ENCODE results near the gene MTCL1.

MTCL1 gene

DNA sequence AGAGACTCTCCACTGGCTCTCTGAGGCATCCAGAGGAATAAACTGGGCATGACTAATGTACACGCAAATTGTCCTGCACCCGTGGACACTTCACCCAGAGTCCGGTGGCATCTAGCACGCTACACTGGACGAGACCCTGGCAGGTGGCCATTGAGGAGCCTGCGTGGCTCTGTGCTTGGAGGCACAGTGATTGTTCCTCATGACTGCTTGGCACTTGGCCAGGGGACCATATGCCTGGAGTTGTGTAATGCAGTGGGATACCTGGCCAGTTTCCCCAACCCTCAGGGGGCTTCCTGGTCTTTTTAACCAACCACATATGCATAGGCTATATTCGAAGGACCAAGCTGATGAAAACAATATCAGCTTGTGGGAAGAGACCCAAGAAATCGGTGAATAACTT, 66.6 kb downstream of the MTCL1 start:
- DNase-seq (ENCODE audit: low spot score) = no peak

DNA sequence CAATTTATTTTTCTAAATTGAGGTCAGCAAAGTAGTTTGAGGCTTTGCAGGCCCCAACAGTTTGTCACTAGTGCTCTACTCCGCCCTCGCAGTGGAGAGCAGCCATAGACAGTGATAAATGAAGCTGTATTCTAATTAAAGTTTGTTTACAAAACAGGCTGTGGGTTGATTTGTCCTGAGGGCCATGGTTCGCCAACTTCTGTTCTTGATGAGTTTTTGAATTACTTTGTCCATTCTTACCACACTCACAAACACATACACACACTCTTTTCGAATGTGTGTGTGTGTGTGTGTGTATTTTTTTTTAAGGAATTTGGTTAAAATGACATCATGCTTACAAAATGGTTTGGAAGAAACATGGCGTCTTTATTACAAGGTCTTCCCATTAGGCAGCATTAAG, 68.6 kb downstream of the MTCL1 start:
- DNase-seq (ENCODE audit: low spot score) = no peak

DNA sequence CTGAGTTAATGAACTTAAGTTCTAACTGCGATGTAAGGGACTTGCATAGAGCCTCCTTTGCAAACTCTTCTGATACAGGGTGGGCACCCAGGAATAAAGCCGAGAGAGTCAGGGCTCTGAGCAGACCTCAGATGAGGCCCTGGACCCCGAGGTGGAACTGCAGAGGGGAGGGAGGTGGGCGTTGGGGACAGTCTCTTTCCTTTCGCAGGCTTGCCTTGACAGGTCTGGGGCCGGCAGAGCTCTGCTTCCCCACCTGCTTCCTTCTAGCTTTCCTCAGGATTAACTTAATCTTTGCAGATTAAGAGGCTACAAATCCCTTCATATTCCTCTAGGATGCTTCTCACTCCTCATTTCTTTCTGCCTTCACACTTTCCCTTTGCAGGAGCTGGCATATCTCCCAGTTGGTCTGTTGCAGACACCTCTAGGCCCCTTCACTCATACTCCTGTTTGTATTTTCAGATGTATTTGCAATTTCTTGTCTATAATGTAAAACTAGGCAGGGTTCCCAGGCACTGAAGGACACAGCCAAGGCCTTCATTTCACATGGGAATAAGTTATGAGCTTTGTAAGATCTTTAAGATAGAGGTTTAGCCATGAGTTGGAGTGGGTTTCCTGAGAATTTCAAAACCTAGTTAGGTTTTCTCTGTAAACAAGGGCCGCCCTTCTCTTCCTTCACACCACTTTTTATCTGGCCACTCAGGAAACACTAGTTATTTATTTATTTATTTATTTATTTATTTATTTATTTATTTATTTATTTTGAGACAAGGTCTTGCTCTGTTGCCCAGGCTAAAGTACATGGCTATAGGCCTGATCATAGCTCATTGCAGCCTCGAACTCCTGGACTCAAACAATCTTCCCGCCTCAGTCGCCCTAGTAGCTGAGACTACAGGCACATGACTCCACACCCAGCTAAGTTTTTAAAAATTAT, 70.9 kb downstream of the MTCL1 start:
- DNase-seq (ENCODE audit: low spot score) = no peak

DNA sequence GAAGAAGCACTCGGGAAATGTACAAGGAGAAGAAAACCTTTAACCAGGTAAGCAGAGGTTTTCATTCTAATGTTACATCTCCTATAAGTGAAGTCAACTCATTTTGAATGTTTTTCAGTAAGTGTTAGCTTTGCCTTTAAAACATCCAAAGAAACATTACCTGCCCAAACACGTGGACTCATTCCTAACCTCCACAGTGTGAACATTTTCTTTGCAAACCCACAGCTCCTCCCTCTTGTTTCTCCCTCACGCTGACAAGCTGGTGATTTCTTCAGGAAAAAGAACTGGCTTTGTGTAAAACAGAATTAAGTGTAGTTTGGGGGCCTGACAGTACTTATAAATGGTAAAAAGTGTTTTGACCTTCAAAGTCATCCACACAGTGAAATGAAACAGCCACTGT, 72.5 kb downstream of the MTCL1 start:
- DNase-seq (ENCODE audit: low spot score) = no peak

DNA sequence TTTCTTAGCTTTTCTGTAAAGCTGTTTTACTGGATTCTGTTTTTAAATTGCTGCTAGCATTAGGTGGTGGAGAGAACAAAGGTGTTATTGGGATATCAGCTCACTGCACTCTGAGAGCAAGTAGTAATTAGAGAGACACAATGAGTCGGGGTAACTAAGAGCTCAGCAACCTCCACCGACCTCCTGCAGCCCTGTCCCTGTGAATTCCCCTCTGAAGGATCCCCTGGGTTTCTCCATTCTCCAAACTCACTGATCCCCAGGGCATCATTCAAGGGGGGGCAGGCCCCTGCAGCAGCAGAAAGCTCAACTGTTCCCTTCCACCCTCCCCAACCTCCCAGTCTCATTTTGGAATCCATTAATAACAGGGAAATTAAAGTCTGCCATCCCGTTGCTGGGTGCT, 73.0 kb downstream of the MTCL1 start:
- no peak for DNase-seq (ENCODE audit: low spot score)

DNA sequence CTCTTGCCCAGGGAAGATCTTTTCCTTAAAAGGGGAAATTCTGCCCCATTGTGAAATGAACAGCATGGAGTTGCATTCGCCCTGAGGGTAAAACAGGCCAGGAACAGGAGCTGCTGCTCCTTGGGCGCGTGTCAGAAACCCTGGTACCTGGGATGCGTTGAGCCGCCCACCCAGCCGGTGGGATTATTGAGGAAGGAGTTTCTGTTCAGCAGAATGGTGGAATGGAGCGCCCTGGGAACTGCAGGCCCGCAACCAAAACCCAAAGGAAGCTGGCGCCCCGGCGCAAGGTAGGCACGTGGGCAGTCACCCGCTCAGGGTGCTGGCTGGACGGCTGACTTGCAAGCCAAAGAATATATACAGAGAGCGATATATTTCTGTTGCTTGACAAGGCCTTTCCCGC, 73.5 kb downstream of the MTCL1 start:
- DNase-seq (ENCODE audit: low spot score) = no peak

DNA sequence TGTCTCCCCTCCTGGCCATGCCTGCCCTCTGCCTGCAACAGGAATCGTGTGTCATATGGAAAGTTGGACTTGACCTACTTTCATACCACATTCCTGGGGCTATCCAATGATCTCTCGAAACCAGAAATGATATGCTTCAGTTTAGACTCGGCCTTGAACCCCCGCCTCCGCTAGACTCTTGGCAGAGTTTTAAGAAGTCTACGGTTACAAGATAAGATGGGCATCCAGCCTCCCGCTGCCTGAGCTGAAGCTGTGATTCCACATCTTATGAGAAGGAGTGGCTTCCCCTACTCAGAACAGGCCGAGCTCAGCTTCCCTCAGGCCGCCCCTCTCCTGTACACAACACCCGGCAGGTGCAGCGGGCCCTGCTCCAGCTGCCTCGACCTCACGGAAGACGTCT, 73.9 kb downstream of the MTCL1 start:
- DNase-seq (ENCODE audit: low spot score) = no peak

DNA sequence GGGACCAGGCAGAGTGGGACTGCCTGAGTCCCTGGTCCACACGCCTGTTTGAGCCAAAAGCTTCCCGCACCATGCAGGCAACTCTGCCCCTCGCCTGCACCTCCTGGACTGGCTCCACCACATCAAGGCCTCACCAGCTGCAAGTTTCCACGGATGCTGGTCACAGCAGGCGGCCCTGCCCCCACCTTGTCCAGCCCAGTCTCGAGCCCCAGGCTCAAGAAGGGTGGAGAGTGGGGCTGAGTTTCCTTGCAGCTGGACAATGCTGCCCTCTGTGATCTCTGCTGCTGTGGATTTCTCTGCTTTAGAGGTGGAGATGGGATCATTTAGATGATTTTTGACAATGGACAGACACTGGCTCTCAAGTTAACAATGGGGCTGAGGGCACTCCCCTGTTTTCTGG, 74.9 kb downstream of the MTCL1 start:
- no peak for DNase-seq (ENCODE audit: low spot score)

DNA sequence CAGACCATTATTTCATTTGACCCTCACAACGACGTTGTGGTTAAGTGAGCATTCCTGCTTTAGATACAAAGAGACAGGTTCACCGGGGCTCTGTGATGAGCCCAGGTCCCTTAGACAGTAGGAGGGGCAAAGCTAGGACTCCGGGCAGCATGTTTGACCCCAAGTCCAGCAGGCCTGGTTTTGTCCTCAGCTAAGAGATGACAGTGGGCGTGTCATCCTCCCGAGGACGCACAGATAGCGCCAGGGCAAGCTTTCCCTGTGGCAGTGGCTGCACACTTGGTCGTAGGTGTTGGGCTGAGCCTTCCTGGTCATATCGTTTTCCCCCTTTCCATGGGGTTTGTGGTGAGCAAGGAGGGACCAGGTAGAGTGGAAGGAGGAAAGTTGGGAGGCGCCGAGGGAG, 76.3 kb downstream of the MTCL1 start:
- no peak for DNase-seq (ENCODE audit: low spot score)

DNA sequence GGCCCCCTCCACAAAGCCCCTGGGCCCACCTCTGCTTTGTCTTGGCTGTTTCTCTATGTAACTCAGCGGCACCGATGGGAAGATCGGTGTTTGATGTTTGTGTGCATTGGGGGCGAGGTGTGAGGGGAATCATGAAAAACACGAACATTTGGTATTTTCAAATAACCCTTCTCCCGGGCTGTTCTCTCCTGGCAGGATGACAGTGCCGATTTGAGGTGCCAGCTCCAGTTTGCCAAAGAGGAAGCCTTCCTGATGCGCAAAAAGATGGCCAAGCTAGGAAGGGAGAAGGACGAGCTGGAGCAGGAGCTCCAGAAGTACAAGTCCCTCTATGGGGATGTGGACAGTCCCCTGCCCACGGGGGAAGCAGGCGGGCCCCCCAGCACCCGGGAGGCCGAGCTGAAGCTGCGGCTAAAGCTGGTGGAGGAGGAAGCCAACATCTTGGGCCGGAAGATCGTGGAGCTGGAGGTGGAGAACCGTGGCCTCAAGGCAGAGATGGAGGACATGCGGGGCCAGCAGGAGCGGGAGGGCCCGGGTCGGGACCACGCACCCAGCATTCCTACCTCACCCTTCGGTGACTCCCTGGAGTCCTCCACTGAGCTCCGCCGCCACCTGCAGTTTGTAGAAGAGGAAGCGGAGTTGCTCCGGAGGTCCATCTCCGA, 78.1 kb downstream of the MTCL1 start:
- no peak for DNase-seq (ENCODE audit: low spot score)

DNA sequence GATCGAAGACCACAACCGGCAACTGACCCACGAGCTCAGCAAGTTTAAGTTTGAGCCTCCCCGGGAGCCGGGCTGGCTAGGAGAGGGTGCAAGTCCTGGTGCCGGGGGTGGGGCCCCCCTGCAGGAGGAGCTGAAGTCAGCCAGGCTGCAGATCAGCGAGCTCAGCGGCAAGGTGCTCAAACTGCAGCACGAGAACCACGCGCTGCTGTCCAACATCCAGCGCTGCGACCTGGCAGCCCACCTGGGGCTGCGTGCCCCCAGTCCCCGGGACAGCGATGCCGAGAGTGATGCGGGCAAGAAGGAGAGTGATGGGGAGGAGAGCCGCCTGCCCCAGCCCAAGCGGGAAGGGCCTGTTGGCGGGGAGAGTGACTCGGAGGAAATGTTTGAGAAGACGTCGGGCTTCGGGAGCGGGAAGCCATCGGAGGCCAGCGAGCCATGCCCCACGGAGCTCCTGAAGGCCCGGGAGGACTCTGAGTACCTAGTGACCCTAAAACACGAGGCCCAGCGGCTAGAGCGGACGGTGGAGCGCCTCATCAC, 78.7 kb downstream of the MTCL1 start:
- no peak for DNase-seq (ENCODE audit: low spot score)

DNA sequence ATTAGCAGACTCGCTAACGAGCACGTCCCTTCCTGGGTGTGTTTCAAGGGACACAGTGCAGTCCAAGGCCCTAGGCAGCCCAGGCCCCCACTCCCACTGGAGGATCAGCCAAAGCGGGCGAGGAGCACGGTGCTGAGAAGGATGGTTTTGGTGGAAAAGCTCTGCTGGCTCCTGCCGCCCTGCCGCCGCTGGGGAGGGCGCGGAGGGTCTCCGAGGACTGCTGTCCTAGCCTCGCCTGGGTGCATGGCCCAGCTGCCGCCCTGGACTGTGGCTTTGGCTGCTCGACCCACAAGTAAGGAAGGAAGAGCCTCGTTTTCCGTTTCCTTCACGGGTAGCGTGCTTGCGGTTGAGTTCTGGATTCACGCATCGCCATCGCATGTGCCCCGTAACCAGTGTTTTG, 79.9 kb downstream of the MTCL1 start:
- no peak for DNase-seq (ENCODE audit: low spot score)

DNA sequence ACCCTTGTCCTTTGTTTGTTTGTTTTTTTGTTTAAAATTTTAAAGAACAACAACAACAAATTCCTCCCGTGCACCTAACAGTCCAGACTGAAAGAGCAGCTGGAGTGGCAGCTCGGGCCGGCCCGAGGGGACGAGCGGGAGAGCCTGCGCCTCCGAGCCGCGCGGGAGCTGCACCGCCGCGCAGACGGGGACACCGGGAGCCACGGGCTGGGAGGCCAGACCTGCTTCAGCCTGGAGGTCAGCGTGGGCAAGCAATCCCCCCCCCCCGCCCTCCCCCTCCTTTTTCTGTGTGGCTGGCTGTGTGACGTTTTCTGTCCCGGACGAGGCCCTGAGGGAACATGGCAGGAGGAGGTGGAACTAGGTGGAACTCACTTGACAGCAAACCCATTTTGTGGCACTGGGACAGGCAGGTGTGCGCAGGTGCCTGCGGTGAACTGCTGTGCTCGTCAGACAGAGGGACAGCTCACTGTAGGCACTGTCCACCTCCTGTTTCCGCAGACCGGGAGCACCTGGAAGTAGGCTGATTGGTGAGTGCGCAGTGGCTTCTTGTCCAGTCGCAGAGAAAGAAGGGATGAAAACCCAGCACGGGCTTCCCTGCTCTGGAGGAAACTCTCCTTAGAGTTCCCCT, 80.6 kb downstream of the MTCL1 start:
- DNase-seq (ENCODE audit: low spot score) = no peak

DNA sequence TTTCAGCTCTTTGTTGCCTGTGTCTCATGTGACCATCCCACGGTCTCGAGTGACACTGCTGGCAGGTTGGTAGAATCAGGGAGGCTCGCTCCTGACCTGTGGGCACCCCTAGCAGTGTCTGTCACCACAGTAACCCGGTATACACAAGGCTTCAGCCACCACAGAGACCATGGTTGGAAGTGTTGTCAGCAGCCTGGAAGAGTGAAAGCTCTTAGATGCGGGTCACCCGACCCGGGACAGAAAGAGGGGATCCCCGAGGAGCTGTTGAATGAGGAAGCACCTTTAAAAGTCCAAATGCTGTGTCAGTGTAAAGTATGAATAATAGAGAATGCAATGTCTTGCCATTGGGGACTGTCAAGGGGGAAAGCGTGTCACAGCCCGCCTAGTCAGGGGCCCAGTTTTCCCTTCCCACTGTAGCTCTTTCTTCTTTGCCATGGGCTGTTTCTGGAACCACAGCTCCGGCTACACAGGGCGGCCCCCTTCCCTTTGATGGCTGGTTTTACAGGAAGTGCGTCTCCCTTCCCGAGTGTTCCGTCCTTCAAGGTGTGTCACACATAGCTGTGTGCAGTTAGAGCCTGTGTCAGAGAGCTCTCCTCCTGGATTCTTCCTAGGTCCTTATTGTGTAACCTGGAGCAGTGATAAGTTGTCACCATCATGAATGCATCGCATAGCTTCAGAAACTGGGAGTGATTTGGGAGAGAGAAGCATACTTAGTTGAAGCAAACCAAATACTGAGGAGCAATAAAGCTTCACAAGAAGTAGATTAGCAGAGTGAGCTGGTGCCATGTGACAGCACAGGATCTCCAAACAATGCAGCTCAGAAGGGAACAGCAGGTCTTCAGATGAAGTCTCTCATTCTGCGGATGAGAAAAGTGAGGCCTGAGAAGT, 81.4 kb downstream of the MTCL1 start:
- DNase-seq (ENCODE audit: low spot score) = no peak

DNA sequence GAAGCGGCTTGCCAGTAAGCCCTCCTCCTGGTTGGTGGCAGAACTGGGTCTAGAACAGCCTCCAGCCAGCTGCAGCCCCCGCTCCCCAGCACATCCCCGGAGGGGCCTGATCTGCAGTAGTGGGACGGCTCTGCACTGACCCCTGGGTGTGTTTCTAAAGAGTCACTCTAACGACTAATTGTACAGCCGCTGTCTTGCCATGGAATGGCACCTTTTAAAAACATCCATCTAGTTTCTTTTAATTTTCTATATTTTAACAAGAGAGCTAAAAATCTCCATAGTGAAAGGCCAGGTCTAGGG, 82.0 kb downstream of the MTCL1 start:
- DNase-seq (ENCODE audit: low spot score) = no peak

DNA sequence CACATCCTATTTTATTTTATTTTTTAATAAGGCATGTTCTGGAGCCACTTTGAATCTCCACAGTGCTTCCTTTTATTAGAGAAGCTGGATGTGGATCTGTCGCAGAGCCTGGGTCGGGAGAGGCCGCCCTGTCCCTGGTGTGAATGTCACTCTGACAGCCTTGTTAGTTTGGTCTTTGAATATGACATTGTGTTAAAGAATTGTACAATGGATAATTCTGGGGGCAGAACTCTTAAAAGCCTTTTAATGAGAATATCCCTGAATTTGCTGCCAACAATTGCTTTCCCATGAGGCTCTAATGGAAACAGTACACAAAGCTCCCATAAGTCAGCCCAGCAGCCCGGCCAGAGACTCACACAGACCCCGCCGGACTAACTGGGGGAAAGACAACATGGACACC, 82.4 kb downstream of the MTCL1 start:
- no peak for DNase-seq (ENCODE audit: low spot score)

DNA sequence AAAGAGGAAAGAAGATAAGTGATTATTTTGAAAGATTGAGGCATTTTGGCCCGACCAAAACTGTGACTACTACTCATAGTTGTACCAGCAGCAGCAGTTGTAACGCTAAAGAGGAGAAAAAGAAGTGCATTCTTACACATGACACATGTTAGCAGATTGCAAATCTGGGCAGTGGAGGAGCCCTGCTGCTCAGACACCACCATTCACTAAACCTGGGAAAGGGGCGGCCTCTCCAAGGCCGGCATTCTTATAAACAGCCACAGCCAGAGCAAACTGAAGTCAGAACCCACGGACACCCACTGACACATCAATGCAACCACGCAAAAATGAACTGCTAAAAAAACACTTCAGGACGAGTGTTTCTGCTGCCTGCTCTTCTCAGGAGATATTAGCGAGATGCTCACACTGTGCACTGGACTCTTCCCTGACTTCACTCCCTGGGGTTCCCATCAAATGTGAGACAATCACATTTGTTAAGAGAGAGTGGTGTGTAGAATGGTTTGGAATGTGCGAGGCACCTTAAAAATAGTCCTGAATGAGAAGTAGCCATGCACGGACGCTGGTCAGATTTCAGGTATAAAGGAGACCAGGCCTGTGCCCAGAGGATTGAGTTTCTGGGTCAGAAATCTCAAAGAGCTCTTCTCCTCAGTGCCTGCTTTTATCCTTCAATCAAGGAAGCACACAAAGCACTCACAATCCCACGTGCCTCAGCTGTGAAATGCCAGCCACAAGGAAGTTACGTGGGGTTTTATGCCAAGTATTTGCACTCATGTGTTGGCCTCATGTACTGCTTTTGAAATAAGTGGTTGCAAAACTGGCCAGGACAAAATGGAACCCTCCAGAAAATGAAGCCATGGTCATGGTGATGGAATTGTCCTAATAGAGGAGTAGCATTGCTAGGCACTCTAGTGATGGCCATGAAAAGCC, 83.4 kb downstream of the MTCL1 start:
- DNase-seq (ENCODE audit: low spot score) = no peak

DNA sequence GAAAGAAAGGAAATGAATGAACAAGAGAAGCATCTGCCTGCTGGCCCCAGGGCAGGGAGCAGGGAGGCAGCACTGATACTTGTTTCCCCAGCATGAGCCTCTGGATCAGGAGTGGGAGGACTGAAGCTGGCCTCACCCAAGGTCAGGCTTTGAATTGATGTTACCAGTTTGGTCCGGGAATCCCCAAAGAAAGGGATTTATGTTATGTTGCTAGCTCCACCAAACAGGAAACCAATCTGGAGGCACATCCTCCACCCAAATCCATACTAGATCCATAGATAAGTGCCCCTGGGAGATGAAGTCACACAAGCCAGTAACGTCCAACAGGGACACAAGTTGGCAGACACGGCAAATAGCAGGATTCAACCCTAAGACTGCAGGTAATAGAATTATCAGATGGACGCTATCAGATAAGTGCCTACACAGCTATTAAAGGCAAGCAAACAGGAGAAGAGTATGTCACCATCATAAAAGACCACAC, 85.9 kb downstream of the MTCL1 start:
- DNase-seq (ENCODE audit: low spot score) = no peak

DNA sequence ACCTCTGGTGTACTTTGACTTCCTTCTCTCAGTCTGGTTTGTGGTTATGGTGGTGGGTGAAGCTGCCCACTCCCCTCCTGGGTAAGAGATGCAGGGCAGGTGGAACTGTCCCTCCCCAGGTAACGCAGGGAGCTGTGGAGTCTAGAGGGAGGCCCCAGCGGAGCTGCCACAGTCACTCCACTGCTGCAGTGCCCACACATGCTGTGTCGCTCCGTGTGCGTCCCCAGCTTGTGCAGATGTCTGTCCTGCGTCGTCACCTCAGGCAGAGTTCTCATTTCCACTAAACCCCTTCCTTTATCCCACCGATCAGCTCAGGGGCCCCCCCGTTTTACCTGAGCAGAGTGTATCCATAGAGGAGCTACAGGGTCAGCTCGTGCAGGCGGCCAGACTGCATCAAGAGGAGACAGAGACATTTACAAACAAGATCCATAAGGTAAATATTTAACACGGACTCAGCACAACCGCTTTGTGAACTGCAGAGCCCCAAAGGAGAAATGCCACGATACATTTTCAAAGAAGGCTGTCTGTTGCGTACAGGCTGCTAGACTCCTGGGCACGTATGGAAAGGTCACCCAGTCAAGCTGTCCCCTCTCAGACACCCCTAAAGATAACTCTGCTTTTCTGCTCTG, 87.4 kb downstream of the MTCL1 start:
- DNase-seq (ENCODE audit: low spot score) = no peak

DNA sequence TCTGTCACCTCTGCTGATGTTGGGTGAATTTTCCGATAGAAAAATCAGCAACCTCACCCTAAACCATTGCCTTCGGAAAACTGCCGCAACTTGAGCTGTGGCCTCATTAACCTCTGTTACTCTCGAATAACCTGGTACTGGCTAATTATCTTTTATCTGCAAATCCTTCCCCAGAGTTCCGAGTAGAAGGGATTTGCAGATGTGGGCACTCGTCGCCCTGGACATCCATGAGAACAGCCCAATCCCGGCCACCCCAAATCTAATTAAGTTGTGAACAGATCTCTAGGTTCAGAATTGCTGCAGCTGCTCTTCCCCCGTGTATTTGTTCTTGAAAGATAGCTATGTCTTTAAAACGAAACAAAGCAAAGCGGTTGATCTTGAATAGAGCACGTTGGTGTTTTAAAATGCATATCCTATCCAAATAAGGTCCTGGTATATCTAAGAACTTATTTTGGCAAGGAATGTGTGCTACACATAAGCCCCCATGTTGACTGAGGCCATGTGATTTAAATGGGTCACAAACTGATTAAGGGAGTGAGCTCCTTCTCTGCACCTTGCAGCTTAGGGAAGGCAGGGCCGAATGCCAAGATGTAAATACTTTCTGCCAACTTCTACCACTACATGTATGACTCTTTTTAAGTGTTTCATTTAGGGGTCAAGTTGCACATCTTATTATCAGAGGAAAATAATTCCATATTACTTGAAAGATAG, 88.2 kb downstream of the MTCL1 start:
- DNase-seq (ENCODE audit: low spot score) = no peak

Measured in CD4-positive, alpha-beta T cell treated with Interleukin-15 for 4 hours (primary cell).